NT2/D1 (cell line): ENCODE results near the gene RSPH3.

Experiments used
- DNase-seq: peaks from one replicate; pipeline ENCODE4 v3.0.0-alpha.2; 2011; ENCODE audit warnings: low read depth, low spot score
- H3K27me3 ChIP-seq: 2 replicates; pipeline ENCODE4 v1.6.0; 2011; ENCODE audit warnings: mild to moderate bottlenecking; ENCODE audit not compliant: insufficient read length, insufficient read depth
- H3K36me3 ChIP-seq: 2 replicates; pipeline ENCODE4 v1.6.1; 2011; ENCODE audit warnings: mild to moderate bottlenecking, low read length, mixed read lengths; ENCODE audit not compliant: insufficient read depth, insufficient read length
- H3K4me1 ChIP-seq: 2 replicates; pipeline ENCODE4 v1.5.1; 2011; ENCODE audit not compliant: insufficient read depth, insufficient read length
- H3K4me3 ChIP-seq: 2 replicates; pipeline ENCODE4 v1.5.1; 2011; ENCODE audit warnings: low read depth; ENCODE audit not compliant: insufficient read length
- H3K9ac ChIP-seq: 2 replicates; pipeline ENCODE4 v1.6.0; 2011; ENCODE audit warnings: low read depth; ENCODE audit not compliant: insufficient read length
- H3K9me3 ChIP-seq: 2 replicates; pipeline ENCODE4 v1.5.1; 2011; ENCODE audit warnings: mild to moderate bottlenecking, low read length; ENCODE audit not compliant: insufficient read depth
- SUZ12 ChIP-seq: IDR thresholded peaks from 2 replicates; pipeline ENCODE4 v1.6.1; 2011; ENCODE audit not compliant: insufficient read length, insufficient read depth; ENCODE audit errors: extremely low read depth
- YY1 ChIP-seq: IDR thresholded peaks from 2 replicates; pipeline ENCODE4 v1.6.1; 2011; ENCODE audit not compliant: insufficient read length, insufficient read depth
- ZNF274 ChIP-seq: IDR thresholded peaks from 2 replicates; pipeline ENCODE4 v1.6.1; 2011; ENCODE audit warnings: mild to moderate bottlenecking, low read depth, low read length

Gene RSPH3

GRCh38 chr6:158934157-158934556, 65.8 kb downstream of the RSPH3 start:
- no peak overlapping the region for H3K9ac ChIP-seq
- H3K27me3 ChIP-seq: no peaks in the 10 kb centered on the region
- no peak for DNase-seq
- peaks cover 2% of the 10 kb centered on the region for H3K4me1 ChIP-seq
- no peak overlapping the region for H3K4me3 ChIP-seq
- TF ChIP-seq ZNF274 (no peak), SUZ12 (no peak), YY1 (no peak)
- H3K9me3 ChIP-seq: no peaks in the 10 kb centered on the region
- no peaks in the 10 kb centered on the region for H3K36me3 ChIP-seq

DNA sequence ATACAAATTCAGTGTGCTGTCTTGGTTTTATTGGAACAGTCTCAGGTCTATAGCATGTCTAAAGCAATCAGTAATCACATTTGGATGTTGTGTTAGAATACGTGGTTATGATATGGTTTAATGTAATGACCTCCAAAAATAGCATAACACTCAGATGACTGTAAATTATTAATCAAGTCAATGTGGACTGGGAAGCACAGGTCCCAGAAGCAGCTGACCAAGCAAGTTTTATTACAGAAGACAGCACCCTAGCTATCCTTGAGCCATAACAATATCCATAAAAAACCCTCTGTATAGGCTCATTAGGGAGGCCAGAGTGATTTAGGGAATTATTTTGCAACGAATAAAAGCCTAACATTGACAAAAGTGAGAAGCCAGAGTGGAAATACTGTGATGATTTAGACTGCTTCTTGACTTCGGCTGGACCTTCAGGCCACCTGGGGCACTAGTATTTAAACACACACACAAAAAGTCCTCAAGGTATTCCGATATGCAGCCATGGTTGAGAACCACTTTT, 66.9 kb downstream of the RSPH3 start:
- H3K36me3 ChIP-seq: no peaks in the 10 kb centered on the region
- TF ChIP-seq YY1: no peak
- no peak for DNase-seq
- no peak overlapping the region for H3K9ac ChIP-seq
- H3K4me3 ChIP-seq: no peak overlapping the region
- H3K9me3 ChIP-seq: no peaks in the 10 kb centered on the region
- H3K27me3 ChIP-seq: no peaks in the 10 kb centered on the region
- peaks cover 2% of the 10 kb centered on the region for H3K4me1 ChIP-seq

DNA sequence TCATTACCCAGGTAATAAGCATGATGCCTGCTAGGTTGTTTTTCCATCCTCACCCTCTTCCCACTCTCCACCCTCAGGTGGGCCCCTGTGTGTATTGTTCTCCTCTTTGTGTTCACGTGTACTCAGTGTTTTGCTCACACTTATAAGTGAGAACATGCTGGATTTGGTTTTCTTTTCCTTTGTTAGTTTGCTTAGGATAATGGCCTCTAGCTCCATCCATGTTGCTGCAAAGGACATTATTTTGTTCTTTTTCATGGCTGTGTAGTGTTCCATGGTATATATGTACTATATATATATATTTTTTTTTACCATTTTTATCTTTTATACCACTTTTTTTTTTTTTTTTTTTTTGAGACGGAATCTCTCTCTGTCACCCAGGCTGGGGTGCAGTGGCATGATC, 71.9 kb downstream of the RSPH3 start:
- no peaks in the 10 kb centered on the region for H3K27me3 ChIP-seq
- no peak overlapping the region for H3K4me3 ChIP-seq
- H3K36me3 ChIP-seq: no peaks in the 10 kb centered on the region
- no peak overlapping the region for H3K9ac ChIP-seq
- TF ChIP-seq ZNF274 (no peak), YY1 (no peak), SUZ12 (no peak)
- H3K4me1 ChIP-seq: no peaks in the 10 kb centered on the region
- no peak for DNase-seq
- H3K9me3 ChIP-seq: no peaks in the 10 kb centered on the region

DNA sequence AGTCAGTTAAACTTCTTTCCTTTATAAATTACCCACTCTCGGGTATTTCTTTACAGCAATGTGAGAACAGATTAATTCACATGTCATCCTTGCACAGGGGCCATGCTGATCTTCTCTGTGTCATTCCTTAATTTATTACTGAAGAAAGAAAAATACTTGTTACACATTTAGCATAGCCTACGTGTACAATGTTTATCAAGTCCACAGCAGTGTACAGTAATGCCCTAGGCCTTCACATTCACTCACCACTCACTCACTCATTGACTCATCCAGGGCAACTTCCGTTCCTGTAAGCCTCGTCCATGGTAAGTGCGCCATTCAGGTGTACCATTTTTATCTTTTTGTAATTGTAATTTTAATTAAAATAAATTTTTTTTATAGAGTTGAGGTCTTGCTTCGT, 73.6 kb downstream of the RSPH3 start:
- H3K36me3 ChIP-seq: no peaks in the 10 kb centered on the region
- no peak overlapping the region for H3K9ac ChIP-seq
- TF ChIP-seq SUZ12: no peak
- no peak for TF ChIP-seq ZNF274
- TF ChIP-seq YY1: no peak
- peaks cover 4% of the 10 kb centered on the region for H3K4me1 ChIP-seq
- no peaks in the 10 kb centered on the region for H3K9me3 ChIP-seq
- H3K4me3 ChIP-seq: no peak overlapping the region
- H3K27me3 ChIP-seq: no peaks in the 10 kb centered on the region
- DNase-seq: no peak

GRCh38 chr6:158924499-158925455, 75.2 kb downstream of the RSPH3 start:
- DNase-seq: no peak
- Histone ChIP-seq H3K27me3 (no peaks in the 10 kb centered on the region), H3K9ac (no peak overlapping the region), H3K36me3 (no peaks in the 10 kb centered on the region), H3K4me3 (no peak overlapping the region), H3K4me1 (peaks cover 4% of the 10 kb centered on the region), H3K9me3 (no peaks in the 10 kb centered on the region)
- TF ChIP-seq YY1: no peak
- no peak for TF ChIP-seq ZNF274
- TF ChIP-seq SUZ12: no peak

GRCh38 chr6:158923805-158924498, 76.0 kb downstream of the RSPH3 start:
- DNase-seq: no peak
- H3K9me3 ChIP-seq: no peaks in the 10 kb centered on the region
- TF ChIP-seq YY1: no peak
- no peak for TF ChIP-seq ZNF274
- TF ChIP-seq SUZ12: no peak
- no peak overlapping the region for H3K4me3 ChIP-seq
- no peaks in the 10 kb centered on the region for H3K27me3 ChIP-seq
- H3K4me1 ChIP-seq: peaks cover 4% of the 10 kb centered on the region
- H3K36me3 ChIP-seq: no peaks in the 10 kb centered on the region
- H3K9ac ChIP-seq: no peak overlapping the region
